ENCODE measurements around the gene TMEM201. TPM values are rescaled to one million over a fixed set of nuclear protein-coding genes. Genes with fewer than 3 reads are reported as not detected.
"Not testable (repeated sequence)": the region's sequence is repeated elsewhere in the genome, so short reads cannot be mapped to it uniquely, and the experiment has no call there.

TMEM201 gene
- total RNA-seq, 1 donor = 8.9 TPM

- DNase-seq (ENCODE audit: low read depth) = no peak
- TF ChIP-seq, protein P1, sequence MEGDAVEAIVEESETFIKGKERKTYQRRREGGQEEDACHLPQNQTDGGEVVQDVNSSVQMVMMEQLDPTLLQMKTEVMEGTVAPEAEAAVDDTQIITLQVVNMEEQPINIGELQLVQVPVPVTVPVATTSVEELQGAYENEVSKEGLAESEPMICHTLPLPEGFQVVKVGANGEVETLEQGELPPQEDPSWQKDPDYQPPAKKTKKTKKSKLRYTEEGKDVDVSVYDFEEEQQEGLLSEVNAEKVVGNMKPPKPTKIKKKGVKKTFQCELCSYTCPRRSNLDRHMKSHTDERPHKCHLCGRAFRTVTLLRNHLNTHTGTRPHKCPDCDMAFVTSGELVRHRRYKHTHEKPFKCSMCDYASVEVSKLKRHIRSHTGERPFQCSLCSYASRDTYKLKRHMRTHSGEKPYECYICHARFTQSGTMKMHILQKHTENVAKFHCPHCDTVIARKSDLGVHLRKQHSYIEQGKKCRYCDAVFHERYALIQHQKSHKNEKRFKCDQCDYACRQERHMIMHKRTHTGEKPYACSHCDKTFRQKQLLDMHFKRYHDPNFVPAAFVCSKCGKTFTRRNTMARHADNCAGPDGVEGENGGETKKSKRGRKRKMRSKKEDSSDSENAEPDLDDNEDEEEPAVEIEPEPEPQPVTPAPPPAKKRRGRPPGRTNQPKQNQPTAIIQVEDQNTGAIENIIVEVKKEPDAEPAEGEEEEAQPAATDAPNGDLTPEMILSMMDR (IDR thresholded peaks at IDR 0.05; ENCODE audit: insufficient read depth, low read length) = no peak
- H3K4me3 ChIP-seq (ENCODE audit: low read depth, low read length) = no peak overlapping the region
Measured at GRCh38 chr1:9558946-9559545, 29.7 kb upstream of the TMEM201 start.

- no peak for DNase-seq (ENCODE audit: low read depth)
- TF ChIP-seq, protein P1 (IDR thresholded peaks at IDR 0.05; ENCODE audit: insufficient read depth, low read length) = no peak
- no peak overlapping the region for H3K4me3 ChIP-seq (ENCODE audit: low read depth, low read length)
Measured at GRCh38 chr1:9559673-9560072, 29.0 kb upstream of the TMEM201 start.

- H3K4me3 ChIP-seq (ENCODE audit: low read depth, low read length); DNase-seq (ENCODE audit: low read depth): not testable (repeated sequence)
Measured at GRCh38 chr1:9560090-9560489, 28.6 kb upstream of the TMEM201 start.

GRCh38 chr1:9561429-9561828 lies 27.3 kb upstream of the TMEM201 start:
- TF ChIP-seq, protein P1 (IDR thresholded peaks at IDR 0.05; ENCODE audit: insufficient read depth, low read length) = no peak
- peak; percentile 95 for DNase-seq (ENCODE audit: low read depth)
- no peak overlapping the region for H3K4me3 ChIP-seq (ENCODE audit: low read depth, low read length)

- DNase-seq (ENCODE audit: low read depth) = no peak
- TF ChIP-seq, protein P1 (IDR thresholded peaks at IDR 0.05; ENCODE audit: insufficient read depth, low read length) = no peak
- no peak overlapping the region for H3K4me3 ChIP-seq (ENCODE audit: low read depth, low read length)
Measured at GRCh38 chr1:9569267-9569666, 19.4 kb upstream of the TMEM201 start.

DNA sequence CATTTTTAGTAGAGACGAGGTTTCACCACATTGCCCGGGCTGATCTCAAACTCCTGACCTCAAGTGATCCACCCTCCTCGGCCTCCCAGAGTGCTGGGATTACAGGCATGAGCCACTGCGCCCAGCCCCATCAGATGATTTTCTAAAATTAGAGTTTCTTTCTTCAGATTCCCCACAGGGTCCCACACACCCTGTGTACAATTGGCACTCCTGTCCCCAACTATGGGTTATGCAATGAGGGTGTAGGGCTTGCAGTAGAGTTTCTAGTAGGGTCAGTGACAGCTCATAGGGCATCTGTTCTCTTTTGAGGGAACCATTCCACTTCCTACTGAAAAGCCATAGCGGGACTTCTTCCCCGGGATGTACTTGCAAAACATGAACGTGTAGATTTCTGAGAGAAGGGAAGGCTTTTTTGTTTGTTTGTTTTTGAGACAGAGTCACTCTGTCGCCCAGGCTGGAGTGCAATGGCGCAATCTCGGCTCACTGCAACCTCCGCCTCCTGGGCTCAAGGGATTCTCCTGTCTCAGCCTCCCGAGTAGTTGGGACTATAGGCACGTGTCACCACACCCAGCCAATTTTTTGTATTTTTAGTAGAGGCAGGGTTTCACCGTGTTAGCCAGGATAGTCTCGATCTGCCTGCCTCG lies 17.7 kb upstream of the TMEM201 start:
- H3K4me3 ChIP-seq (ENCODE audit: low read depth, low read length); DNase-seq (ENCODE audit: low read depth): not testable (repeated sequence)

DNA sequence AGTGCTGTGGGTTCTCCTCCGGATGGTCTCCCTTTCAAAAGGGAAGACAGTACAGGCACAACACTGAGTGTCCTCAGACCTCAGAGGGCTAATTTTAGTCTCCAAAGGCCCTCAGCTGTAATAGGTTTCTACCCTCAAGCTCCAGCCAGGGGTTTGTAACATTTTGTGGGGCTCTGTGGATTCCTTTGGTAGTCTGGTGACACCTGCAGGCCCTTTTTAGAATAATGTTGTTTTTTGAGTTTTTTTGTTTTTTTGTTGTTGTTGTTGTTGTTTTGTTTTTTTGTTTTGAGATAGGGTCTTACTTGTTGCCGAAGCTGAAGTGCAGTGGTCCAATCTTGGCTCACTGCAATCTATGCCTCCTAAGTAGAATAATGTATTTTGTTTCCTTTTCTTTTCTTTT lies 15.0 kb upstream of the TMEM201 start:
- TF ChIP-seq, protein P1 (IDR thresholded peaks at IDR 0.05; ENCODE audit: insufficient read depth, low read length) = peak; percentile 35
- H3K4me3 ChIP-seq (ENCODE audit: low read depth, low read length) = no peak overlapping the region
- peak; percentile 48 for DNase-seq (ENCODE audit: low read depth)

GRCh38 chr1:9575486-9575885 lies 13.2 kb upstream of the TMEM201 start:
- no peak for DNase-seq (ENCODE audit: low read depth)
- TF ChIP-seq, protein P1 (IDR thresholded peaks at IDR 0.05; ENCODE audit: insufficient read depth, low read length) = no peak
- H3K4me3 ChIP-seq (ENCODE audit: low read depth, low read length) = no peak overlapping the region
